HG03095 (cell line): Measurements from ENCODE around the gene CLDN15.
A peak's percentile ranks its signal among the peaks of the same experiment; 100 is the strongest.
"Not testable (repeated sequence)": the region's sequence is repeated elsewhere in the genome, so short reads cannot be mapped to it uniquely, and the experiment has no call there.

Source experiments
- ATAC-seq: cut with Tn5 transposase; IDR thresholded peaks from one replicate; pipeline ENCODE4 v1.9.1; 2021; ENCODE audit warnings: moderate library complexity; ENCODE audit not compliant: unreplicated experiment

The CLDN15 gene

GRCh38 chr7:101222275-101222830, 15.2 kb downstream of the CLDN15 start:
- ATAC-seq, result no peak

- ATAC-seq, result no peak
Measured at GRCh38 chr7:101220295-101220694, 17.3 kb downstream of the CLDN15 start.

GRCh38 chr7:101218236-101219125, 19.1 kb downstream of the CLDN15 start:
- ATAC-seq, result no peak

GRCh38 chr7:101217388-101218235, 20.0 kb downstream of the CLDN15 start, which contains the start of the genes PLOD3 and ZNHIT1:
Gene PLOD3 (minus strand): TSS chr7:101217581. CDS start chr7:101217274, 307 bp downstream.
Gene ZNHIT1 (plus strand): TSS chr7:101218165. CDS start chr7:101218196, 31 bp downstream.
- peak; percentile 63 for ATAC-seq

- ATAC-seq, result peak; percentile 10
Measured at GRCh38 chr7:101216860-101217387, 20.7 kb downstream of the CLDN15 start.

- ATAC-seq, result no peak
Measured at GRCh38 chr7:101216001-101216859, 21.4 kb downstream of the CLDN15 start.

GRCh38 chr7:101212014-101212413, 25.6 kb downstream of the CLDN15 start:
- no peak for ATAC-seq

GRCh38 chr7:101211501-101211900, 26.1 kb downstream of the CLDN15 start:
- ATAC-seq, result no peak

- ATAC-seq, result no peak
Measured at GRCh38 chr7:101210143-101210542, 27.5 kb downstream of the CLDN15 start.

GRCh38 chr7:101208794-101209193, 28.8 kb downstream of the CLDN15 start:
- no peak for ATAC-seq

- no peak for ATAC-seq
Measured at GRCh38 chr7:101207459-101207858, 30.1 kb downstream of the CLDN15 start.

- no peak for ATAC-seq
Measured at GRCh38 chr7:101206665-101207042, 30.9 kb downstream of the CLDN15 start.

GRCh38 chr7:101205901-101206664, 31.5 kb downstream of the CLDN15 start:
- ATAC-seq, result no peak

GRCh38 chr7:101203740-101204738, 33.6 kb downstream of the CLDN15 start:
- ATAC-seq, result not testable (repeated sequence)

GRCh38 chr7:101202603-101202918, 35.0 kb downstream of the CLDN15 start:
- no peak for ATAC-seq

GRCh38 chr7:101201695-101202602, 35.7 kb downstream of the CLDN15 start:
- no peak for ATAC-seq

GRCh38 chr7:101200862-101201599, 36.6 kb downstream of the CLDN15 start, which contains the start of gene MOGAT3:
Gene MOGAT3 (minus strand): TSS chr7:101201036. CDS start chr7:101200854, 182 bp downstream.
- ATAC-seq, result no peak
